A549 (cell line): ENCODE data around the gene CIAO2B.

Source experiments
- BHLHE40 ChIP-seq: IDR thresholded peaks from 2 replicates; pipeline ENCODE4 v1.6.1; 2012; ENCODE audit warnings: low read depth, low read length, inconsistent platforms
- CTCF ChIP-seq: fragments of >200 bp; sonication (Bioruptor Twin); formaldehyde crosslinking; IDR thresholded peaks from 3 replicates; pipeline ENCODE4 v1.5.1; 2016
- POLR2A ChIP-seq: IDR thresholded peaks from 2 replicates; pipeline ENCODE4 v1.6.1; 2012; ENCODE audit warnings: mild to moderate bottlenecking, low read length

- TF ChIP-seq BHLHE40 (no peak), POLR2A (no peak), CTCF (no peak)
Observed at GRCh38 chr16:66918355-66918754, 15.8 kb downstream of the CIAO2B start.
